ENCODE results near the gene HSDL2. TPM values are rescaled to one million over a fixed set of nuclear protein-coding genes. Genes with fewer than 3 reads are reported as not detected.
A peak's percentile ranks its signal among the peaks of the same experiment; 100 is the strongest.

HSDL2 gene
- total RNA-seq, 1 experiment from 2014 or later = 32.2 TPM

DNA sequence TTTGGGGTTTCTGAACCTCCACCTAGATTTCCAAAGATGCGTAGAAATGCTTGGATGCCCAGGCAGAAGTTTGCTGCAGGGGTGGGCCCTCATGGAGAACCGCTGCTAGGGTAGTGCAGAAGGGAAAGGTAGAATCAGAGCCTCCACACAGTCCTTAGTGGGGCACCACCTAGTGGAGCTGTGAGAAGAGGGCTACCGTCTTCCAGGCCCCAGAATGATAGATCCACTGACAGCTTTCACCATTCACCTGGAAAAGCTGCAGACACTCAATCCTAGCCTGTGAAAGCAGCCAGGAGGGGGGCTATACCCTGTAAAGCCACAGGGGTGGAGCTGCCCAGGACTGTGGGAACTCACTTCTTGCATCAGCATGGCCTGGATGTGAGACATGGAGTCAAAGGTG, 13.3 kb upstream of the HSDL2 start:
- CTCF ChIA-PET = interaction anchor here (0.7 kb wide), 1 partner anchor 182 kb away, joined by 3 read pairs; no protein-coding TSS in a partner anchor

DNA sequence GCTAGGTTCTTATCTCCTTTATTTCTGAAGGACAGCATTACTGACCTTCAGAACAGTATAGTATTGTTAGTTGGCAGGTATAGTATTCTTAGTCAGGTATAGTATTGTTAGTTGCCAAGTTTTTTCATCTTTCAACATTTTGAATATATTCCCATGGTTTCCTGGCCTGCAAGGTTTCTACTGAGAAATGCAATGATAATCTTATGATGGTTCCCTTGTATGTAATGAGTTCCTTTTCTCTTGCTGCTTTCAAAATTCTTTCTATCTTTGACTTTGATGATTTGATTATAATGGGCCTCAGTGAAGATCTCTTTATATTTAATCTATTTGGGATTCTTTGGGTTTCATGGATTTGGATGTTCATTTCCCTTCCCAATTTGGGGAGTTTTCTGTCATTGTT, 12.4 kb upstream of the HSDL2 start:
- no peak for DNase-seq (ENCODE audit: low read depth, low spot score)
- POLR2A ChIA-PET = no interaction called here
- H3K9me3 ChIP-seq (ENCODE audit: control insufficient read depth, insufficient read depth, low read depth, low read length) = no peaks in the 10 kb centered on the region
- H3K36me3 ChIP-seq (ENCODE audit: control insufficient read depth, insufficient read depth, low read length) = no peaks in the 10 kb centered on the region
- no peak overlapping the region for H3K4me3 ChIP-seq (ENCODE audit: low read depth in 2 of 2, low read length in 2 of 2)
- CTCF ChIA-PET = no interaction called here
- H3K27ac ChIP-seq (ENCODE audit: low read length) = no peak overlapping the region
- BruUV-seq (replicated peaks) = no TSS peak
- TF ChIP-seq REST (IDR thresholded peaks at IDR 0.05; ENCODE audit: insufficient read depth in 1 of 2, low read depth in 2 of 2, low read length in 1 of 2) (no peak), TCF7L2 (IDR thresholded peaks at IDR 0.05; ENCODE audit: low read depth, low read length) (no peak), POLR2AphosphoS5 (IDR thresholded peaks at IDR 0.05; ENCODE audit: low read depth, low read length) (no peak), SIN3A (IDR thresholded peaks at IDR 0.05; ENCODE audit: borderline replicate concordance, insufficient read depth, low read depth, low read length) (no peak)
- TF ChIP-seq, protein P1, sequence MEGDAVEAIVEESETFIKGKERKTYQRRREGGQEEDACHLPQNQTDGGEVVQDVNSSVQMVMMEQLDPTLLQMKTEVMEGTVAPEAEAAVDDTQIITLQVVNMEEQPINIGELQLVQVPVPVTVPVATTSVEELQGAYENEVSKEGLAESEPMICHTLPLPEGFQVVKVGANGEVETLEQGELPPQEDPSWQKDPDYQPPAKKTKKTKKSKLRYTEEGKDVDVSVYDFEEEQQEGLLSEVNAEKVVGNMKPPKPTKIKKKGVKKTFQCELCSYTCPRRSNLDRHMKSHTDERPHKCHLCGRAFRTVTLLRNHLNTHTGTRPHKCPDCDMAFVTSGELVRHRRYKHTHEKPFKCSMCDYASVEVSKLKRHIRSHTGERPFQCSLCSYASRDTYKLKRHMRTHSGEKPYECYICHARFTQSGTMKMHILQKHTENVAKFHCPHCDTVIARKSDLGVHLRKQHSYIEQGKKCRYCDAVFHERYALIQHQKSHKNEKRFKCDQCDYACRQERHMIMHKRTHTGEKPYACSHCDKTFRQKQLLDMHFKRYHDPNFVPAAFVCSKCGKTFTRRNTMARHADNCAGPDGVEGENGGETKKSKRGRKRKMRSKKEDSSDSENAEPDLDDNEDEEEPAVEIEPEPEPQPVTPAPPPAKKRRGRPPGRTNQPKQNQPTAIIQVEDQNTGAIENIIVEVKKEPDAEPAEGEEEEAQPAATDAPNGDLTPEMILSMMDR (IDR thresholded peaks at IDR 0.05) = no peak
- no peaks in the 10 kb centered on the region for H3K4me1 ChIP-seq (ENCODE audit: control insufficient read depth, insufficient read depth, low read length)
- in situ Hi-C loops (cut with HindIII; ENCODE audit: low pct_unique_long_range_greater_than_20kb, low sequenced_read_pairs) (no loop called here), intact Hi-C loops (cut with micrococcal nuclease; ENCODE audit: unreplicated experiment) (no loop called here)
- no peak for ATAC-seq
- H3K27me3 ChIP-seq (ENCODE audit: control insufficient read depth, insufficient read depth, low read length) = no peaks in the 10 kb centered on the region

More for the DNA sequence above, 13.3 kb upstream of the HSDL2 start:
- no TSS peak for BruUV-seq (replicated peaks)
- Histone ChIP-seq H3K27ac (ENCODE audit: low read length) (no peak overlapping the region), H3K4me3 (ENCODE audit: low read depth in 2 of 2, low read length in 2 of 2) (no peak overlapping the region), H3K4me1 (ENCODE audit: control insufficient read depth, insufficient read depth, low read length) (no peaks in the 10 kb centered on the region), H3K9me3 (ENCODE audit: control insufficient read depth, insufficient read depth, low read depth, low read length) (no peaks in the 10 kb centered on the region), H3K36me3 (ENCODE audit: control insufficient read depth, insufficient read depth, low read length) (no peaks in the 10 kb centered on the region), H3K27me3 (ENCODE audit: control insufficient read depth, insufficient read depth, low read length) (no peaks in the 10 kb centered on the region)
- in situ Hi-C loops (cut with HindIII; ENCODE audit: low pct_unique_long_range_greater_than_20kb, low sequenced_read_pairs) (no loop called here), intact Hi-C loops (cut with micrococcal nuclease; ENCODE audit: unreplicated experiment) (no loop called here)
- DNase-seq (ENCODE audit: low read depth, low spot score) (no peak), ATAC-seq (no peak)
- TF ChIP-seq SIN3A (IDR thresholded peaks at IDR 0.05; ENCODE audit: borderline replicate concordance, insufficient read depth, low read depth, low read length) = no peak
- no peak for TF ChIP-seq TCF7L2 (IDR thresholded peaks at IDR 0.05; ENCODE audit: low read depth, low read length)
- TF ChIP-seq POLR2AphosphoS5 (IDR thresholded peaks at IDR 0.05; ENCODE audit: low read depth, low read length) = no peak
- TF ChIP-seq, protein P1 (IDR thresholded peaks at IDR 0.05) = peak; percentile 30; the same call in 1 of the 2 replicates
- no peak for TF ChIP-seq REST (IDR thresholded peaks at IDR 0.05; ENCODE audit: insufficient read depth in 1 of 2, low read depth in 2 of 2, low read length in 1 of 2)
- POLR2A ChIA-PET = no interaction called here
